NT2/D1 (cell line): Measurements from ENCODE around the gene CYP2C9.

Source experiments
- DNase-seq: peaks from one replicate; pipeline ENCODE4 v3.0.0-alpha.2; 2011; ENCODE audit warnings: low read depth, low spot score
- H3K27me3 ChIP-seq: 2 replicates; pipeline ENCODE4 v1.6.0; 2011; ENCODE audit warnings: mild to moderate bottlenecking; ENCODE audit not compliant: insufficient read length, insufficient read depth
- H3K36me3 ChIP-seq: 2 replicates; pipeline ENCODE4 v1.6.1; 2011; ENCODE audit warnings: mild to moderate bottlenecking, low read length, mixed read lengths; ENCODE audit not compliant: insufficient read depth, insufficient read length
- H3K4me1 ChIP-seq: 2 replicates; pipeline ENCODE4 v1.5.1; 2011; ENCODE audit not compliant: insufficient read depth, insufficient read length
- H3K4me3 ChIP-seq: 2 replicates; pipeline ENCODE4 v1.5.1; 2011; ENCODE audit warnings: low read depth; ENCODE audit not compliant: insufficient read length
- H3K9ac ChIP-seq: 2 replicates; pipeline ENCODE4 v1.6.0; 2011; ENCODE audit warnings: low read depth; ENCODE audit not compliant: insufficient read length
- H3K9me3 ChIP-seq: 2 replicates; pipeline ENCODE4 v1.5.1; 2011; ENCODE audit warnings: mild to moderate bottlenecking, low read length; ENCODE audit not compliant: insufficient read depth
- SUZ12 ChIP-seq: IDR thresholded peaks from 2 replicates; pipeline ENCODE4 v1.6.1; 2011; ENCODE audit not compliant: insufficient read length, insufficient read depth; ENCODE audit errors: extremely low read depth
- YY1 ChIP-seq: IDR thresholded peaks from 2 replicates; pipeline ENCODE4 v1.6.1; 2011; ENCODE audit not compliant: insufficient read length, insufficient read depth
- ZNF274 ChIP-seq: IDR thresholded peaks from 2 replicates; pipeline ENCODE4 v1.6.1; 2011; ENCODE audit warnings: mild to moderate bottlenecking, low read depth, low read length

Gene CYP2C9

DNA sequence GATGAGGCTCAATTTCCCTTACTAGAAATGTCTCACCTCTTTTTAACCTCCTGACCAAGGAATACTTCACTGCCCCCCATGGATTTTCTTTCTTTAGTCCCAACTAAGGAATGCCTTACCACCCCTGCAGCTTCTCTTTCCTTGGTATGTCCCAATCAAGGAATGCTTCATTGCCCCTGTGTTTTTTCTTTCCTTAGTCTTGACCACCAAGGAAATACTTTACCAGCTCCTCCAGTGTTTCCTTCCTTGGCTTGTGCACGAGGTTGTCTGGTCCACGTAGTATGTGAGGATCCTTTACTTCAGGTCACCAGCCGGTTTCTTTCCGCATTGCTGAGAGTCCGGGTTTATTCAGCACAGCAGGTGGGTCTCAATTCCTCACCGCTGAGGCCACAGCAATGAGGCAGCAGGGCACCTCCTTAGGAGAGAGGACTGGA is 59.3 kb downstream of the CYP2C9 start:
- no peaks in the 10 kb centered on the region for H3K36me3 ChIP-seq
- no peaks in the 10 kb centered on the region for H3K4me1 ChIP-seq
- H3K9me3 ChIP-seq: peaks cover 7% of the 10 kb centered on the region; the same call in 1 of the 2 replicates
- DNase-seq: no peak
- H3K9ac ChIP-seq: no peak overlapping the region
- H3K27me3 ChIP-seq: no peaks in the 10 kb centered on the region
- H3K4me3 ChIP-seq: no peak overlapping the region
- TF ChIP-seq YY1 (no peak), ZNF274 (no peak), SUZ12 (no peak)

DNA sequence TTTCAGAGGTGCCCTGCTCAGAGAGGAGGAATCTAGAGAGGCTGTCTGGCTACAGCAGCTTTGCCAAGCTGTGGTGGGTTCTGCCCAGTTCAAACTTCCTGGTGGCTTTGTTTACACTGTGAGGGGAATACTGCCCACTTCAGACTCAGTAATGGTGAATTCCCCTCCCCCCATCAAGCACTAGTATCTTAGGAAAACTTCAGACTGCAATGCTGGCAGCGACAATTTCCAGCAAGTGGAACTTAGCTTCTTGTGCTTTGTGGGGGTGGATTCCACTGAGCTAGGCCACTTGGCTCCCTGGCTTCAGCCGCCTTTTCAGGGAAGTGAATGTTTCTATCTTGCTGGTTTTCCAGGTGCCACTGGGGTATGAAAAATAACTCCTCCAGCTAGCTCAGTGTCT is 88.0 kb downstream of the CYP2C9 start:
- no peak overlapping the region for H3K4me3 ChIP-seq
- no peaks in the 10 kb centered on the region for H3K4me1 ChIP-seq
- no peaks in the 10 kb centered on the region for H3K9me3 ChIP-seq
- DNase-seq: no peak
- H3K9ac ChIP-seq: no peak overlapping the region
- TF ChIP-seq SUZ12: no peak
- H3K36me3 ChIP-seq: no peaks in the 10 kb centered on the region
- H3K27me3 ChIP-seq: no peaks in the 10 kb centered on the region

DNA sequence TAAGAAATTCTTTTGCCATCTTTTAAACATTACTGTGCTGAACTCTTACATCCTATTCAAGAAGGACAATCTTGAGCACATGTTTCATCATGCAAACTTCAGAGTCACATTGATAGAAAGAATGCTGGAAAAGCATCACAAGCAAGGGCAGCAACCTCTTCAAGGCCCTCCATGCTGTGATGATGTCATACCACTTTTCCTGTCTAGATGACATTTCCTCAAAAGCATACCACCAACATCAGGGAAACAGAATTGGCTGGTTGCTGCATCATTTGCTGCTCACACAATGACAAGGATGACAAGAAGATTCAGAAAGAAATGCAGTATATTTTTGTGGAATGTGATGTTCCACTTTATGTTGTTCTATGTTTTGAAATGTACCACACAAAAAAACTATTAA is 93.2 kb downstream of the CYP2C9 start:
- no peaks in the 10 kb centered on the region for H3K27me3 ChIP-seq
- H3K9ac ChIP-seq: no peak overlapping the region
- TF ChIP-seq SUZ12 (no peak), ZNF274 (no peak), YY1 (no peak)
- no peaks in the 10 kb centered on the region for H3K4me1 ChIP-seq
- no peak overlapping the region for H3K4me3 ChIP-seq
- no peak for DNase-seq
- no peaks in the 10 kb centered on the region for H3K36me3 ChIP-seq
- no peaks in the 10 kb centered on the region for H3K9me3 ChIP-seq

DNA sequence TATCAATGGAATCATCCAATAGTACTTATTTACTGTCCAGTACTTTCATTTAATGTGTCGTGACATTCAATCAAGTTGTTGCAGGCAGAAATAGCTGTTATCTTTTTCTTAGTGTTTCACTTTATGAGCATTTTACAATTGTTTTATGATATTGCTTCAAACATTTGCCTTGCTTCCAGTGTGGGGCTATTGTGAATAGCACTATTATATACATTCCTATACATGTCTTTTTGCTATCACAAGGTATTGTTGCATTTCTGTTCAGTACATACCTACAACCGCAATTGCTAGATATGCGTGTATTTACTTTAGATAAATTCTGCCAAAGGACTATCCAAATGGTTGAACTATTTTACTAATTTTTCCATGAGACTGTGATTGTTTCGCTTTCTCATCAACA is 95.9 kb downstream of the CYP2C9 start:
- Histone ChIP-seq H3K9ac (no peak overlapping the region), H3K36me3 (no peaks in the 10 kb centered on the region), H3K4me3 (no peak overlapping the region), H3K9me3 (no peaks in the 10 kb centered on the region), H3K4me1 (no peaks in the 10 kb centered on the region), H3K27me3 (no peaks in the 10 kb centered on the region)
- TF ChIP-seq ZNF274 (no peak), YY1 (no peak), SUZ12 (no peak)
- DNase-seq: no peak

DNA sequence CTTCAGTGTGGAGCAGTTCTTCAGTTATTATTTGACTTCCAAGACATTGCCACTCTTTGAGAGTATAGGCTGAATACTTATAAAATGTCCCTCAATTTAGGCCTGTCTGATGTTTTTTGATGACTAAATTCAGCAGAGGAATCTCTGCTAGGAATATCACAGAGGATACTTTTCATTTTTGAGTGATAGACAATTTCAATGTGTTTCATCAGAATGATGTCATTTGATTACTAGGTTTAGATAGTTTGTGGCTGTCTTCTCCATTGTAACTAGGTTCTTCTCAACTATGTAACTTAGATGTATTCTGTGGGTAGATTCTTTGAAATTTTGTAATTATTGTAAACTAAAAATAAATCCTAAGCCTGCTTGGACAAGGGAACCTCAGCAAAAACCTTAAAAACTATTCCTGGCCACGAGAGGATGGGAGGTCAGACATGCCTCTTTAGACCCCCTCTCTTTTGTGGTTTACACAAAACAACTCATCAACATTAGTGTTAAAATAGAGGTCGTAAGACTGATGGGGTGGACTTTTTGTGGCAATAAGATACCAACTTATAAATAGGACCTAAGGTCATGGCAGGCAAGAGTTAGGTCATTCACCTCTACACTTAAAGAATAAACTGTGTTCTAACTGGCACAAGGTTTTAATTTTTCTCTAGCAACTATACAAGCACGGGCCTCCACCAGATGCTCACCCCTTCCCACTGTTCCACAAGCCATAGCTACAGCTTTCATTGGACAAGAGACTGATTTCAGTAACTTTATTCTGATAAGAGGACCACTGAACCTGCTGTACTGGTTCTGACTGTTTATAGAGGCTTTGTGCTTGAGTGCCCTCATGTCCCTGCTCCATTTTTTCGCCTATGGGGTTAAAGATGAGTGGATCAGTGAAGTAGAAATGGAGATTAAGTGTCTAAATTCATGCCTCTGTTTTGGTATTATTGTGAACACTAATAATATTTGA is 97.2 kb downstream of the CYP2C9 start:
- Histone ChIP-seq H3K4me1 (no peaks in the 10 kb centered on the region), H3K9me3 (no peaks in the 10 kb centered on the region), H3K4me3 (no peak overlapping the region), H3K9ac (no peak overlapping the region), H3K36me3 (no peaks in the 10 kb centered on the region), H3K27me3 (no peaks in the 10 kb centered on the region)
- no peak for TF ChIP-seq SUZ12
- no peak for TF ChIP-seq YY1
- no peak for TF ChIP-seq ZNF274
- DNase-seq: no peak

DNA sequence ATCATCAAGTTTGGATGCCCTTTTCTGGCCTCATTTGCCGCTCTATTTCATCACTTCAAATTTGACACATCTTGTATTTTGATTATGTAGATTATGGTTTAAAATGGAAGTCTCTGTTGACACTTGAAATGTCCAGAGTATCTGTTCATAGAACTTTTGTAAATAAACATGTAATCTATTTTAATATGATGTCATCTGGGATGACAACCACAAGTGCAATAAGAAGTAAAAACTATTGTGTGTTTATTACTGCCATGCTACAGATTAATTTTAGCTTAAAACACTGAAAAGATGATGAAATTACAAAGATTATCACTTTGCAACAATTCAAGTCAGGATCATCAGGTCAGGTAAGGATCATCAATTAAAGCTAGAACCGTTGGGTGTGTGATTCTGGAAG is 100.8 kb downstream of the CYP2C9 start:
- Histone ChIP-seq H3K36me3 (no peaks in the 10 kb centered on the region), H3K4me3 (no peak overlapping the region), H3K27me3 (no peaks in the 10 kb centered on the region), H3K9ac (no peak overlapping the region), H3K4me1 (no peaks in the 10 kb centered on the region), H3K9me3 (no peaks in the 10 kb centered on the region)
- DNase-seq: no peak
- TF ChIP-seq SUZ12 (no peak), YY1 (no peak)
